Gastrocnemius medialis (tissue), 4 donors: ENCODE measurements around the gene PPP1CA.

Experiments used
- CTCF ChIP-seq, 5 experiments: fragments of 450-650 bp in 3 of 5; fragments of 200-600 bp in 2 of 5; sonication (generic) in 2 of 5; IDR thresholded peaks in 4 of 5; conservative IDR thresholded peaks in 1 of 5; 1 replicate in 4 of 5; 2 replicates in 1 of 5; pipeline ENCODE4 v1.5.1; 2016 to 2019; ENCODE audit warnings: antibody characterized with exemption in 5 of 5, mild to moderate bottlenecking in 3 of 5, moderate library complexity in 3 of 5
- POLR2A ChIP-seq, 2 donors: fragments of 450-650 bp; IDR thresholded peaks; one replicate each; pipeline ENCODE4 v1.6.1; 2017; ENCODE audit warnings: antibody characterized with exemption in 2 of 2, mild to moderate bottlenecking in 2 of 2, moderate library complexity in 2 of 2

DNA sequence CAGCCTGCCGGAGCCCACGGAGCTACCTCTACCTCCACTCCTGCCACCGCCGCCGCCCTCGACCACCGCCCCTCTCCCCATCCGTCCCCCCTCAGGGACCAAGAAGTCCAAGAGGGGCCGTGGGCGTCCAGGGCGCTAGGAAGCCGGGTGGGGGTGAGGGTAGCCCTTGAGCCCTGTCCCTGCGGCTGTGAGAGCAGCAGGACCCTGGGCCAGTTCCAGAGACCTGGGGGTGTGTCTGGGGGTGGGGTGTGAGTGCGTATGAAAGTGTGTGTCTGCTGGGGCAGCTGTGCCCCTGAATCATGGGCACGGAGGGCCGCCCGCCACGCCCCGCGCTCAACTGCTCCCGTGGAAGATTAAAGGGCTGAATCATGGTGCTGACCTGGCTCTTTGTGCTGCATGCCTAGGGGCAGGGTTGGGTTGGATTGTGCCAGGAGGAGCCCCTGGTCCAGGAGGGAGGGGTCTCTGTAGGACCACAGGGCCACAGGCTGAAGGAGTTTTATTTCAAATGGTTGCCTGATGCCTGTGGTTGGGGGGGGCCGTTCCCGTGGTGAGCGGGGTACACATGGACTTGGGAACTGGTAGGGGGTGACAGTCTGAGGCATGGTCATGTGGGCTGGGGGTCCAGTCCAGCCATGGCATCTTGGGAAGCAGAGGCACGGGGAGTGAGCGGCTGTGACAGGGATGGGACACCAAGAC, 33.5 kb upstream of the PPP1CA start:
- TF ChIP-seq CTCF (IDR thresholded peaks at IDR 0.05 in 4 of 5, conservative IDR thresholded peaks at IDR 0.05 in 1 of 5) (no peak), POLR2A (IDR thresholded peaks at IDR 0.05) (no peak)
